Endothelial cell of umbilical vein (primary cell): ENCODE results near the gene UGT1A7. TPM values are rescaled to one million over a fixed set of nuclear protein-coding genes. Genes with fewer than 3 reads are reported as not detected.
"Not testable (repeated sequence)": the region's sequence is repeated elsewhere in the genome, so short reads cannot be mapped to it uniquely, and the experiment has no call there.

Experiments used
- BruUV-seq: library from RNA; stranded (reverse); fragments of 400-500 nt; replicated peaks from 2 replicates; lab custom pipeline; 2021; lab: Mats Ljungman, UMichigan
- CTCF ChIA-PET: fragments of 300-600, 350-600 bp; sonication (Branson Sonifier 250); formaldehyde crosslinking; loops from one replicate; lab custom pipeline; 2021; ENCODE audit warnings: antibody characterized with exemption, inconsistent platforms; lab: Charles Lee
- POLR2A ChIA-PET: fragments of 300-600, 350-600 bp; sonication (Branson Sonifier 250); formaldehyde crosslinking; loops from one replicate; lab custom pipeline; 2021; ENCODE audit warnings: antibody characterized with exemption, inconsistent platforms; lab: Charles Lee
- DNase-seq: peaks from one replicate; pipeline ENCODE4 v3.0.0-alpha.2; 2011; ENCODE audit warnings: low read depth, low spot score
- FAIRE-seq: peaks from 2 replicates; lab custom pipeline; 2011; peaks lifted over from hg19 to GRCh38; lab: Jason Lieb, UNC
- H2AFZ ChIP-seq: 2 replicates; pipeline ENCODE4 v1.6.0; 2012; ENCODE audit warnings: low read depth, low read length, control low read depth, inconsistent platforms
- H3K27ac ChIP-seq: 2 replicates; pipeline ENCODE4 v1.5.1; 2011; ENCODE audit warnings: low read depth, mild to moderate bottlenecking, control low read depth, low read length, moderate library complexity; ENCODE audit not compliant: insufficient read depth
- H3K27me3 ChIP-seq, 2 experiments: 2 replicates each; pipeline versions ENCODE4 v1.6.0 to v1.6.1; 2011; ENCODE audit warnings: low read length in 2 of 2, mixed read lengths in 1 of 2; ENCODE audit not compliant: control insufficient read depth in 2 of 2, insufficient read depth in 2 of 2
- H3K36me3 ChIP-seq, 2 experiments: 2 replicates in 1 of 2; 3 replicates in 1 of 2; pipeline ENCODE4 v1.5.1; 2011; ENCODE audit warnings: low read length in 2 of 2, mild to moderate bottlenecking in 1 of 2, moderate library complexity in 1 of 2; ENCODE audit not compliant: control insufficient read depth in 2 of 2, insufficient read depth in 2 of 2; ENCODE audit errors: extremely low read depth in 1 of 2
- H3K4me1 ChIP-seq: 3 replicates; pipeline ENCODE4 v1.5.1; 2011; ENCODE audit warnings: mild to moderate bottlenecking, low read length; ENCODE audit not compliant: control insufficient read depth, insufficient read depth; ENCODE audit errors: extremely low read depth
- H3K4me2 ChIP-seq: 2 replicates; pipeline ENCODE4 v1.6.1; 2011; ENCODE audit warnings: low read length, control low read depth, mixed read lengths; ENCODE audit not compliant: insufficient read depth
- H3K4me3 ChIP-seq, 3 experiments: fragments of 200-600 bp in 1 of 3; sonication (generic), shearing (Covaris generic) in 1 of 3; replicated peaks in 1 of 3; 2 replicates each; pipeline ENCODE4 v1.5.1; 2011 to 2016; ENCODE audit warnings: control low read depth in 3 of 3, low read length in 3 of 3, mild to moderate bottlenecking in 2 of 3, inconsistent platforms in 1 of 3, low read depth in 1 of 3, moderate library complexity in 1 of 3; ENCODE audit not compliant: insufficient read depth in 1 of 3
- H3K79me2 ChIP-seq: 2 replicates; pipeline ENCODE4 v1.6.0; 2012; ENCODE audit warnings: low read length, inconsistent platforms; ENCODE audit not compliant: control insufficient read depth, insufficient read depth
- H3K9ac ChIP-seq: replicated peaks from 2 replicates; pipeline ENCODE3; 2011; ENCODE audit warnings: low read length, control low read depth; ENCODE audit not compliant: insufficient read depth; ENCODE audit errors: extremely low read depth
- H3K9me1 ChIP-seq: replicated peaks from 3 replicates; pipeline ENCODE4 v1.6.0; 2011; ENCODE audit warnings: mild to moderate bottlenecking, low read length; ENCODE audit not compliant: control insufficient read depth, insufficient read depth; ENCODE audit errors: extremely low read depth
- H3K9me3 ChIP-seq: replicated peaks from 2 replicates; pipeline ENCODE4 v1.5.1; 2012; ENCODE audit warnings: low read length, inconsistent platforms; ENCODE audit not compliant: control insufficient read depth, insufficient read depth
- H4K20me1 ChIP-seq: replicated peaks from 2 replicates; pipeline ENCODE3; 2011; ENCODE audit warnings: mild to moderate bottlenecking, low read length; ENCODE audit not compliant: control insufficient read depth, insufficient read depth; ENCODE audit errors: extremely low read depth
- CTCF ChIP-seq, 2 donors: IDR thresholded peaks; 1 replicate in 1 of 2; 2 replicates in 1 of 2; pipeline ENCODE4 v1.5.1; 2011; ENCODE audit warnings: low read length in 2 of 2, mild to moderate bottlenecking in 2 of 2, moderate library complexity in 2 of 2, control low read depth in 1 of 2, inconsistent platforms in 1 of 2, low read depth in 1 of 2; ENCODE audit not compliant: insufficient read depth in 1 of 2; ENCODE audit errors: extremely low read depth in 1 of 2
- EZH2 ChIP-seq: IDR thresholded peaks from 2 replicates; pipeline ENCODE4 v1.6.1; 2012; ENCODE audit warnings: borderline replicate concordance, low read depth, mild to moderate bottlenecking, moderate library complexity, low read length, inconsistent platforms; ENCODE audit not compliant: severe bottlenecking
- FOS ChIP-seq: IDR thresholded peaks from 2 replicates; pipeline ENCODE4 v1.6.1; 2011; ENCODE audit warnings: mild to moderate bottlenecking, low read length, moderate library complexity, borderline replicate concordance; ENCODE audit not compliant: insufficient read depth
- GATA2 ChIP-seq: IDR thresholded peaks from 2 replicates; pipeline ENCODE4 v1.7.0; 2011; ENCODE audit warnings: low read depth, mild to moderate bottlenecking, moderate library complexity, mixed read lengths, low read length; ENCODE audit not compliant: insufficient read length, insufficient read depth
- JUN ChIP-seq: IDR thresholded peaks from 2 replicates; pipeline ENCODE4 v1.6.1; 2011; ENCODE audit warnings: borderline replicate concordance, low read depth; ENCODE audit not compliant: insufficient read length, insufficient read depth
- MAX ChIP-seq: IDR thresholded peaks from 2 replicates; pipeline ENCODE4 v1.6.1; 2011; ENCODE audit not compliant: insufficient read depth, insufficient read length
- MYC ChIP-seq: IDR thresholded peaks from one replicate; pipeline ENCODE4 v1.6.1; 2011; ENCODE audit warnings: mild to moderate bottlenecking, low read depth, low read length
- POLR2A ChIP-seq: IDR thresholded peaks from 2 replicates; pipeline ENCODE4 v1.6.1; 2012; ENCODE audit warnings: low read depth, mild to moderate bottlenecking, control low read depth, low read length
- POLR2AphosphoS5 ChIP-seq: IDR thresholded peaks from 2 replicates; pipeline ENCODE4 v1.6.1; 2012; ENCODE audit warnings: low read depth, mild to moderate bottlenecking, control low read depth, low read length, moderate library complexity; ENCODE audit not compliant: insufficient read depth
- dilution Hi-C: fragments of 300-500 bp; cut with MboI; formaldehyde crosslinking; loops from one replicate; pipeline ENCODE4 v1.15.0; 2019; ENCODE audit warnings: low sequenced_read_pairs; ENCODE audit not compliant: extremely low pct_ligation_motif_present
- intact Hi-C: fragments of 100-400 bp; cut with micrococcal nuclease; formaldehyde crosslinking; loops from one replicate; pipeline ENCODE4 v1.10.0; 2022
- polyA plus RNA-seq, 4 experiments: library from polyadenylated mRNA; depleted of rRNA in 3 of 4; stranded (reverse) in 3 of 4; unstranded in 1 of 4; fragments of >200 nt; gene quantifications; 2 replicates each; pipeline versions ENCODE4 v1.2.1 to v1.2.3, GENCODE V29; 2011 to 2012; ENCODE audit warnings: missing spikeins in 1 of 4
- total RNA-seq: library from RNA; stranded (reverse); gene quantifications from 2 replicates; pipeline ENCODE4 v1.2.3, GENCODE V29; 2021

UGT1A7 gene
- total and polyA plus RNA-seq, 2 donors (not counting 3 experiments of a cell fraction or from before 2014, with no cell fraction given) = not detected

- Histone ChIP-seq H3K36me3 (no peaks in the 10 kb centered on the region), H3K79me2 (no peaks in the 10 kb centered on the region), H3K27ac (no peak overlapping the region), H4K20me1 (no peaks in the 10 kb centered on the region), H3K9me1 (no peaks in the 10 kb centered on the region), H3K4me2 (no peak overlapping the region), H3K9ac (no peak overlapping the region), H3K4me1 (no peaks in the 10 kb centered on the region), H3K9me3 (no peaks in the 10 kb centered on the region), H2AFZ (no peak overlapping the region), H3K27me3 (no peaks in the 10 kb centered on the region), H3K4me3 (no peak overlapping the region)
- BruUV-seq = no TSS peak
- dilution Hi-C loops (no loop called here), intact Hi-C loops (no loop called here)
- ChIA-PET CTCF (no interaction called here), POLR2A (no interaction called here)
- no peak for DNase-seq
- FAIRE-seq = no peak
- no peak for TF ChIP-seq FOS
Measured at GRCh38 chr2:233746475-233747282, 65.0 kb downstream of the UGT1A7 start.

- Histone ChIP-seq H3K9me3 (no peaks in the 10 kb centered on the region), H3K36me3 (no peaks in the 10 kb centered on the region), H2AFZ (no peak overlapping the region), H3K4me3 (no peak overlapping the region), H3K27me3 (no peaks in the 10 kb centered on the region), H3K4me2 (no peak overlapping the region), H3K79me2 (no peaks in the 10 kb centered on the region), H3K9ac (no peak overlapping the region), H3K4me1 (no peaks in the 10 kb centered on the region), H3K27ac (no peak overlapping the region), H4K20me1 (no peaks in the 10 kb centered on the region), H3K9me1 (no peaks in the 10 kb centered on the region)
- no peak for DNase-seq
- no peak for FAIRE-seq
- no peak for TF ChIP-seq POLR2AphosphoS5
- TF ChIP-seq MAX = no peak
- TF ChIP-seq MYC = no peak
- TF ChIP-seq CTCF (IDR thresholded peaks at IDR 0.05; ENCODE audit: extremely low read depth in 1 of 2, insufficient read depth in 1 of 2, low read depth in 1 of 2, low read length in 2 of 2) = no peak
- no peak for TF ChIP-seq JUN
- no peak for TF ChIP-seq FOS
- TF ChIP-seq GATA2 = no peak
- TF ChIP-seq POLR2A = no peak
- no peak for TF ChIP-seq EZH2
- intact Hi-C loops (no loop called here), dilution Hi-C loops (no loop called here)
- BruUV-seq = no TSS peak
- CTCF ChIA-PET = no interaction called here
- POLR2A ChIA-PET = no interaction called here
Measured at GRCh38 chr2:233747283-233747544, 65.5 kb downstream of the UGT1A7 start.

GRCh38 chr2:233750689-233751088, 69.0 kb downstream of the UGT1A7 start:
- H3K9me3 ChIP-seq, DNase-seq, H3K4me1 ChIP-seq, H2AFZ ChIP-seq, H3K27me3 ChIP-seq, H3K79me2 ChIP-seq, H4K20me1 ChIP-seq, H3K9me1 ChIP-seq, H3K36me3 ChIP-seq, BruUV-seq, H3K27ac ChIP-seq, dilution Hi-C loops, H3K4me3 ChIP-seq, POLR2A ChIA-PET, intact Hi-C loops, H3K4me2 ChIP-seq, FAIRE-seq, CTCF ChIA-PET, H3K9ac ChIP-seq: not testable (repeated sequence)
